ENCODE results near the gene CCL25.
A peak's percentile ranks its signal among the peaks of the same experiment; 100 is the strongest.

CCL25 gene

GRCh38 chr19:8045872-8046568, 6.5 kb upstream of the CCL25 start:
- DNase-seq (ENCODE audit: low spot score), result no peak

- DNase-seq (ENCODE audit: low spot score), result no peak
These were observed 5.9 kb upstream of the CCL25 start for GRCh38 chr19:8046569-8047165.

GRCh38 chr19:8050274-8051096, 2.1 kb upstream of the CCL25 start:
- DNase-seq (ENCODE audit: low spot score), result peak; percentile 99

GRCh38 chr19:8054169-8054568, 1.6 kb downstream of the CCL25 start:
- no peak for DNase-seq (ENCODE audit: low spot score)

- no peak for DNase-seq (ENCODE audit: low spot score)
These were observed 4.0 kb downstream of the CCL25 start for GRCh38 chr19:8056533-8056932.

GRCh38 chr19:8057545-8058270, 5.1 kb downstream of the CCL25 start:
- no peak for DNase-seq (ENCODE audit: low spot score)

GRCh38 chr19:8064911-8065874, 12.6 kb downstream of the CCL25 start:
- DNase-seq (ENCODE audit: low spot score), result no peak

- DNase-seq (ENCODE audit: low spot score), result no peak
These were observed 13.3 kb downstream of the CCL25 start for GRCh38 chr19:8065875-8066261.

GRCh38 chr19:8069096-8069973, 16.8 kb downstream of the CCL25 start:
- DNase-seq (ENCODE audit: low spot score), result peak; percentile 72

GRCh38 chr19:8071912-8072311, 19.4 kb downstream of the CCL25 start:
- DNase-seq (ENCODE audit: low spot score), result no peak

- no peak for DNase-seq (ENCODE audit: low spot score)
These were observed 21.9 kb downstream of the CCL25 start for GRCh38 chr19:8074501-8074900.

GRCh38 chr19:8075158-8076074, 22.9 kb downstream of the CCL25 start:
- DNase-seq (ENCODE audit: low spot score), result no peak

GRCh38 chr19:8079988-8080387, 27.4 kb downstream of the CCL25 start:
- no peak for DNase-seq (ENCODE audit: low spot score)

- no peak for DNase-seq (ENCODE audit: low spot score)
These were observed 28.3 kb downstream of the CCL25 start for GRCh38 chr19:8080832-8081231.

GRCh38 chr19:8081569-8082550, 29.3 kb downstream of the CCL25 start:
- DNase-seq (ENCODE audit: low spot score), result no peak

GRCh38 chr19:8083141-8083540, 30.6 kb downstream of the CCL25 start:
- DNase-seq (ENCODE audit: low spot score), result no peak

GRCh38 chr19:8084152-8084551, 31.6 kb downstream of the CCL25 start:
- DNase-seq (ENCODE audit: low spot score), result no peak
